Measurements from ENCODE around the gene MDC1. TPM values are rescaled to one million over a fixed set of nuclear protein-coding genes. Genes with fewer than 3 reads are reported as not detected.

The MDC1 gene
- polyA plus RNA-seq, 1 donor from 2014 or later: 8.1 TPM

GRCh38 chr6:30691208-30691847 is 25.8 kb downstream of the MDC1 start:
- peak overlapping the region; percentile 70 for H3K4me2 ChIP-seq (ENCODE audit: low read length)
- H3K27ac ChIP-seq (ENCODE audit: low read length): peak overlapping the region; percentile 92
- H3K9me2 ChIP-seq (ENCODE audit: insufficient read depth, low read length): no peaks in the 10 kb centered on the region
- H2AFZ ChIP-seq (ENCODE audit: low read depth, low read length): peak overlapping the region; percentile 75
- H3K79me2 ChIP-seq (replicated peaks; ENCODE audit: insufficient read depth, low read length): peaks cover 35% of the 10 kb centered on the region
- no peaks in the 10 kb centered on the region for H4K20me1 ChIP-seq (ENCODE audit: insufficient read depth)
- no peaks in the 10 kb centered on the region for H3K36me3 ChIP-seq (ENCODE audit: insufficient read depth, low read length)
- TF ChIP-seq EP300 (conservative IDR thresholded peaks at IDR 0.05; ENCODE audit: poor library complexity, severe bottlenecking) (no peak), MXI1 (conservative IDR thresholded peaks at IDR 0.05; ENCODE audit: poor library complexity, severe bottlenecking) (no peak), CTCF (IDR thresholded peaks at IDR 0.05; ENCODE audit: poor library complexity, severe bottlenecking) (no peak), RAD21 (conservative IDR thresholded peaks at IDR 0.05) (no peak), TAF1 (IDR thresholded peaks at IDR 0.05; ENCODE audit: low read depth) (no peak), POLR2AphosphoS5 (IDR thresholded peaks at IDR 0.05) (no peak), EZH2 (IDR thresholded peaks at IDR 0.05; ENCODE audit: borderline replicate concordance, insufficient read depth, low read length, poor library complexity, severe bottlenecking) (no peak), SMC3 (conservative IDR thresholded peaks at IDR 0.05; ENCODE audit: poor library complexity) (no peak)
- TF ChIP-seq, protein P1, sequence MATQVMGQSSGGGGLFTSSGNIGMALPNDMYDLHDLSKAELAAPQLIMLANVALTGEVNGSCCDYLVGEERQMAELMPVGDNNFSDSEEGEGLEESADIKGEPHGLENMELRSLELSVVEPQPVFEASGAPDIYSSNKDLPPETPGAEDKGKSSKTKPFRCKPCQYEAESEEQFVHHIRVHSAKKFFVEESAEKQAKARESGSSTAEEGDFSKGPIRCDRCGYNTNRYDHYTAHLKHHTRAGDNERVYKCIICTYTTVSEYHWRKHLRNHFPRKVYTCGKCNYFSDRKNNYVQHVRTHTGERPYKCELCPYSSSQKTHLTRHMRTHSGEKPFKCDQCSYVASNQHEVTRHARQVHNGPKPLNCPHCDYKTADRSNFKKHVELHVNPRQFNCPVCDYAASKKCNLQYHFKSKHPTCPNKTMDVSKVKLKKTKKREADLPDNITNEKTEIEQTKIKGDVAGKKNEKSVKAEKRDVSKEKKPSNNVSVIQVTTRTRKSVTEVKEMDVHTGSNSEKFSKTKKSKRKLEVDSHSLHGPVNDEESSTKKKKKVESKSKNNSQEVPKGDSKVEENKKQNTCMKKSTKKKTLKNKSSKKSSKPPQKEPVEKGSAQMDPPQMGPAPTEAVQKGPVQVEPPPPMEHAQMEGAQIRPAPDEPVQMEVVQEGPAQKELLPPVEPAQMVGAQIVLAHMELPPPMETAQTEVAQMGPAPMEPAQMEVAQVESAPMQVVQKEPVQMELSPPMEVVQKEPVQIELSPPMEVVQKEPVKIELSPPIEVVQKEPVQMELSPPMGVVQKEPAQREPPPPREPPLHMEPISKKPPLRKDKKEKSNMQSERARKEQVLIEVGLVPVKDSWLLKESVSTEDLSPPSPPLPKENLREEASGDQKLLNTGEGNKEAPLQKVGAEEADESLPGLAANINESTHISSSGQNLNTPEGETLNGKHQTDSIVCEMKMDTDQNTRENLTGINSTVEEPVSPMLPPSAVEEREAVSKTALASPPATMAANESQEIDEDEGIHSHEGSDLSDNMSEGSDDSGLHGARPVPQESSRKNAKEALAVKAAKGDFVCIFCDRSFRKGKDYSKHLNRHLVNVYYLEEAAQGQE (IDR thresholded peaks at IDR 0.05; ENCODE audit: borderline replicate concordance): no peak
- H3K9ac ChIP-seq (ENCODE audit: low read length): peak overlapping the region; percentile 87
- H3K4me3 ChIP-seq (ENCODE audit: low read length): peak overlapping the region; percentile 77
- no peaks in the 10 kb centered on the region for H3K9me3 ChIP-seq (ENCODE audit: low read length)
- no peaks in the 10 kb centered on the region for H3F3A ChIP-seq (ENCODE audit: insufficient read depth, low read length, poor library complexity, severe bottlenecking)
- no peaks in the 10 kb centered on the region for H3K27me3 ChIP-seq (ENCODE audit: insufficient read depth, low read depth, low read length)

GRCh38 chr6:30690403-30691207 is 26.5 kb downstream of the MDC1 start, which contains the start of gene NRM:
TSS of gene NRM (minus strand) at chr6:30690984. CDS start at chr6:30690974, 10 bp downstream.
- Histone ChIP-seq H3K27ac (ENCODE audit: low read length) (peak within 1 kb of the TSS; percentile 92), H3K79me2 (replicated peaks; ENCODE audit: insufficient read depth, low read length) (peaks cover 42% of the 10 kb centered on the region), H3K9ac (ENCODE audit: low read length) (peak within 1 kb of the TSS; percentile 87), H3K27me3 (ENCODE audit: insufficient read depth, low read depth, low read length) (no peaks in the 10 kb centered on the region), H3F3A (ENCODE audit: insufficient read depth, low read length, poor library complexity, severe bottlenecking) (no peaks in the 10 kb centered on the region), H3K9me2 (ENCODE audit: insufficient read depth, low read length) (no peaks in the 10 kb centered on the region), H3K4me2 (ENCODE audit: low read length) (peak within 1 kb of the TSS; percentile 77), H4K20me1 (ENCODE audit: insufficient read depth) (no peaks in the 10 kb centered on the region), H3K4me3 (ENCODE audit: low read length) (peak within 1 kb of the TSS; percentile 77), H3K9me3 (ENCODE audit: low read length) (no peaks in the 10 kb centered on the region), H2AFZ (ENCODE audit: low read depth, low read length) (peak within 1 kb of the TSS; percentile 75), H3K36me3 (ENCODE audit: insufficient read depth, low read length) (no peaks in the 10 kb centered on the region)
- no peak for TF ChIP-seq CTCF (IDR thresholded peaks at IDR 0.05; ENCODE audit: poor library complexity, severe bottlenecking)
- TF ChIP-seq EZH2 (IDR thresholded peaks at IDR 0.05; ENCODE audit: borderline replicate concordance, insufficient read depth, low read length, poor library complexity, severe bottlenecking): no peak
- peak; percentile 15 for TF ChIP-seq EP300 (conservative IDR thresholded peaks at IDR 0.05; ENCODE audit: poor library complexity, severe bottlenecking)
- peak; percentile 69 for TF ChIP-seq POLR2AphosphoS5 (IDR thresholded peaks at IDR 0.05)
- TF ChIP-seq, protein P1 (IDR thresholded peaks at IDR 0.05; ENCODE audit: borderline replicate concordance): peak; percentile 61
- TF ChIP-seq MXI1 (conservative IDR thresholded peaks at IDR 0.05; ENCODE audit: poor library complexity, severe bottlenecking): peak; percentile 43
- TF ChIP-seq SMC3 (conservative IDR thresholded peaks at IDR 0.05; ENCODE audit: poor library complexity): peak; percentile 12
- no peak for TF ChIP-seq RAD21 (conservative IDR thresholded peaks at IDR 0.05)
- peak; percentile 51 for TF ChIP-seq TAF1 (IDR thresholded peaks at IDR 0.05; ENCODE audit: low read depth)

Data from neural cell (in vitro differentiated cells).